Non-pigmented ciliary epithelial cell (primary cell): ENCODE results near the gene FHIT.

ENCODE experiments used
- DNase-seq: peaks from one replicate; pipeline ENCODE4 v3.0.0-alpha.2; 2010; ENCODE audit warnings: low read depth

Gene FHIT

GRCh38 chr3:60469481-60469880, 781.8 kb downstream of the FHIT start:
- DNase-seq: no peak

GRCh38 chr3:60463685-60464084, 787.6 kb downstream of the FHIT start:
- no peak for DNase-seq

GRCh38 chr3:60461267-60461666, 790.0 kb downstream of the FHIT start:
- DNase-seq: no peak

GRCh38 chr3:60456180-60456579, 795.1 kb downstream of the FHIT start:
- DNase-seq: no peak

GRCh38 chr3:60453326-60453725, 797.9 kb downstream of the FHIT start:
- DNase-seq: no peak

- DNase-seq: no peak
These were observed 802.6 kb downstream of the FHIT start for GRCh38 chr3:60448696-60449095.

- no peak for DNase-seq
These were observed 805.8 kb downstream of the FHIT start for GRCh38 chr3:60445446-60445845.

- DNase-seq: no peak
These were observed 806.3 kb downstream of the FHIT start for GRCh38 chr3:60444898-60445437.

GRCh38 chr3:60440869-60441268, 810.4 kb downstream of the FHIT start:
- DNase-seq: no peak

- DNase-seq: no peak
These were observed 815.2 kb downstream of the FHIT start for GRCh38 chr3:60435941-60436650.

GRCh38 chr3:60434950-60435349, 816.3 kb downstream of the FHIT start:
- no peak for DNase-seq

GRCh38 chr3:60434323-60434722, 816.9 kb downstream of the FHIT start:
- no peak for DNase-seq

- no peak for DNase-seq
These were observed 819.7 kb downstream of the FHIT start for GRCh38 chr3:60431599-60431958.

GRCh38 chr3:60430205-60430604, 821.0 kb downstream of the FHIT start:
- no peak for DNase-seq

- DNase-seq: no peak
These were observed 824.1 kb downstream of the FHIT start for GRCh38 chr3:60427109-60427508.

- no peak for DNase-seq
These were observed 826.3 kb downstream of the FHIT start for GRCh38 chr3:60424942-60425341.

GRCh38 chr3:60424034-60424433, 827.2 kb downstream of the FHIT start:
- no peak for DNase-seq

- no peak for DNase-seq
These were observed 827.7 kb downstream of the FHIT start for GRCh38 chr3:60423556-60423955.

GRCh38 chr3:60421749-60422446, 829.4 kb downstream of the FHIT start:
- DNase-seq: no peak

GRCh38 chr3:60417576-60417975, 833.7 kb downstream of the FHIT start:
- DNase-seq: no peak

- DNase-seq: no peak
These were observed 837.2 kb downstream of the FHIT start for GRCh38 chr3:60414011-60414410.

- DNase-seq: no peak
These were observed 837.7 kb downstream of the FHIT start for GRCh38 chr3:60413551-60413950.

- no peak for DNase-seq
These were observed 847.4 kb downstream of the FHIT start for GRCh38 chr3:60403866-60404265.

GRCh38 chr3:60402931-60403330, 848.3 kb downstream of the FHIT start:
- no peak for DNase-seq
